Neuronal stem cell (in vitro differentiated cells): ENCODE measurements around the gene ZNF628.
A peak's percentile ranks its signal among the peaks of the same experiment; 100 is the strongest.

Experiments
- DNase-seq: peaks from one replicate; pipeline ENCODE4 v3.0.0-alpha.2; 2013; ENCODE audit warnings: low spot score
- H2AFZ ChIP-seq: one replicate; pipeline ENCODE4 v1.6.1; 2013; ENCODE audit warnings: mild to moderate bottlenecking, low read length, inconsistent platforms
- H2AK5ac ChIP-seq: 2 replicates; pipeline ENCODE4 v1.6.1; 2013; ENCODE audit warnings: low read depth, mild to moderate bottlenecking, inconsistent platforms, low read length, moderate library complexity, mixed read lengths
- H2BK120ac ChIP-seq: 2 replicates; pipeline ENCODE4 v1.6.1; 2013; ENCODE audit warnings: low read depth, mild to moderate bottlenecking, inconsistent platforms, low read length, moderate library complexity, mixed read lengths
- H2BK12ac ChIP-seq: one replicate; pipeline ENCODE4 v1.6.1; 2013; ENCODE audit warnings: low read length, inconsistent platforms
- H2BK15ac ChIP-seq: 2 replicates; pipeline ENCODE4 v1.6.1; 2013; ENCODE audit warnings: mild to moderate bottlenecking, low read length, inconsistent platforms, mixed read lengths
- H2BK5ac ChIP-seq: one replicate; pipeline ENCODE4 v1.6.1; 2013; ENCODE audit warnings: inconsistent platforms, mild to moderate bottlenecking, low read length, moderate library complexity
- H3K14ac ChIP-seq: one replicate; pipeline ENCODE4 v1.6.1; 2013; ENCODE audit warnings: low read length, inconsistent platforms
- H3K18ac ChIP-seq: 2 replicates; pipeline ENCODE4 v1.6.1; 2013; ENCODE audit warnings: low read length, inconsistent platforms
- H3K23ac ChIP-seq: 2 replicates; pipeline ENCODE4 v1.6.1; 2013; ENCODE audit warnings: low read depth, mild to moderate bottlenecking, mixed read lengths, low read length, inconsistent platforms; ENCODE audit not compliant: poor library complexity
- H3K27ac ChIP-seq: replicated peaks from 3 replicates; pipeline ENCODE4 v1.5.1; 2013; ENCODE audit warnings: low read length, inconsistent platforms
- H3K27me3 ChIP-seq, 3 experiments: 2 replicates each; pipeline ENCODE4 v1.6.1; 2013; ENCODE audit warnings: low read length in 3 of 3, mild to moderate bottlenecking in 2 of 3, inconsistent platforms in 1 of 3, low read depth in 1 of 3, mixed read lengths in 1 of 3, moderate library complexity in 1 of 3; ENCODE audit not compliant: control insufficient read depth in 3 of 3, insufficient read depth in 3 of 3
- H3K36me3 ChIP-seq, 2 donors: replicated peaks in 1 of 2; 2 replicates each; pipeline ENCODE4 v1.6.1; 2013; ENCODE audit warnings: low read length in 2 of 2; ENCODE audit not compliant: control insufficient read depth in 2 of 2, insufficient read depth in 2 of 2
- H3K4ac ChIP-seq: 2 replicates; pipeline ENCODE4 v1.6.1; 2013; ENCODE audit warnings: inconsistent platforms, mild to moderate bottlenecking, low read length, moderate library complexity
- H3K4me1 ChIP-seq, 2 donors: 1 replicate in 1 of 2; 2 replicates in 1 of 2; pipeline ENCODE4 v1.6.1; 2013; ENCODE audit warnings: low read length in 2 of 2, low read depth in 1 of 2; ENCODE audit not compliant: control insufficient read depth in 2 of 2, insufficient read depth in 1 of 2
- H3K4me2 ChIP-seq: one replicate; pipeline ENCODE4 v1.6.1; 2013; ENCODE audit warnings: mild to moderate bottlenecking, low read length, inconsistent platforms; ENCODE audit not compliant: insufficient read depth, poor library complexity, severe bottlenecking
- H3K4me3 ChIP-seq, 2 donors: 2 replicates each; pipeline ENCODE4 v1.5.1; 2013; ENCODE audit warnings: low read length in 2 of 2, mild to moderate bottlenecking in 2 of 2, inconsistent platforms in 1 of 2, moderate library complexity in 1 of 2
- H3K79me1 ChIP-seq: one replicate; pipeline ENCODE4 v1.6.1; 2013; ENCODE audit warnings: low read depth, mild to moderate bottlenecking, inconsistent platforms, low read length, moderate library complexity
- H3K9ac ChIP-seq: one replicate; pipeline ENCODE4 v1.6.1; 2013; ENCODE audit warnings: mild to moderate bottlenecking, low read depth, low read length, inconsistent platforms; ENCODE audit not compliant: poor library complexity
- H3K9me3 ChIP-seq, 2 donors: replicated peaks in 1 of 2; 2 replicates each; pipeline versions ENCODE3 to v1.6.1; 2013; ENCODE audit warnings: low read length in 2 of 2, mild to moderate bottlenecking in 2 of 2, inconsistent platforms in 1 of 2, low read depth in 1 of 2, mixed read lengths in 1 of 2, moderate library complexity in 1 of 2; ENCODE audit not compliant: control insufficient read depth in 2 of 2, insufficient read depth in 1 of 2
- H4K8ac ChIP-seq: one replicate; pipeline ENCODE4 v1.6.1; 2013; ENCODE audit warnings: low read depth, mild to moderate bottlenecking, inconsistent platforms, low read length, moderate library complexity
- H4K91ac ChIP-seq: one replicate; pipeline ENCODE4 v1.6.1; 2013; ENCODE audit warnings: low read length, low read depth, mild to moderate bottlenecking, inconsistent platforms; ENCODE audit not compliant: poor library complexity
- WGBS, 2 donors: extraction: QIAGEN DNeasy Blood & Tissue Kit; methylation state at CpG; one replicate each; pipeline ENCODE4 v1.1.7; 2013; ENCODE audit warnings: missing lambda C conversion rate in 2 of 2, mixed read lengths in 1 of 2; ENCODE audit not compliant: insufficient read length in 2 of 2, insufficient replicate concordance in 1 of 2; ENCODE audit errors: extremely low coverage in 2 of 2; 5-methylcytosine and 5-hydroxymethylcytosine counted together

The ZNF628 gene

DNA sequence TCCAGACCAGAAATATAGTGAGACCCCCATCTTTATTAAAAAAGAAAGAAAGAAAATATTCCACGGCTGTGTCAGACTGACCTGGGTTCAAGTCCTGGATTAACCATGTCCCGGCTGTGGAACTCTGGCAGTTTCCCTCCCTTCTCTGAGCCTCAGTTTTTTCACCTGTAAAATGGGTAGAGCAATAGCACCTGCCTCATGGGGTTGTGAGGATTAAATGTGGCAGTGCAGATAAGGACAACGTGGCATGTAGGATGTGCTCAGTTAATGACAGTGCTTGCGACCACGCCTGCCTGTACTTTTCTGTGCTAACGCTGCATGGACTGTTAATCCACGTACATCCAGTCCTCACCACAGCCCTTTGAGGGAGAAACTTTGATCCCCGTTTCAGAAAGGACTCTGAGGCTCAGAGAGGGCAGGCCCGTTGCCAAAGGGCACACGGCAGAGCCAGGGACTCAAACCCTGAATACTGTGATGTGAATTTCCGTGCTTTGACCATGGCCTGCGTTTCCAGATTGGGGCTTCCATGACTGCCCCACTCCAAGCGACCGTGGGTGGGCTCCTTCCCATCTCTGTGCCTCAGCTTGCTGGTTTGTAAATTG, 44.4 kb downstream of the ZNF628 start:
- Histone ChIP-seq H3K27me3 (no peaks in the 10 kb centered on the region), H3K9ac (no peak overlapping the region), H3K18ac (peak overlapping the region; percentile 76), H2AK5ac (peak overlapping the region; percentile 81), H3K27ac (no peak overlapping the region), H2BK120ac (no peak overlapping the region), H2BK15ac (peak overlapping the region; percentile 8), H3K4me2 (no peak overlapping the region), H3K9me3 (peaks cover 0 to 5% of the 10 kb centered on the region in 2 donors), H4K8ac (no peak overlapping the region), H3K14ac (no peak overlapping the region), H2AFZ (no peak overlapping the region), H3K79me1 (no peaks in the 10 kb centered on the region), H3K4me1 (peaks cover 5 to 7% of the 10 kb centered on the region in 2 donors), H3K4me3 (no peak overlapping the region), H3K23ac (no peak overlapping the region), H4K91ac (no peak overlapping the region), H3K4ac (peak overlapping the region; percentile 84), H2BK12ac (no peak overlapping the region), H2BK5ac (no peak overlapping the region), H3K36me3 (no peaks in the 10 kb centered on the region)
- no peak for DNase-seq
- no CpG with 5 or more reads among the region's 14 CpGs for WGBS, 2 donors

- Histone ChIP-seq H3K9ac (peak overlapping the region; percentile 80), H3K4me1 (peaks cover 16 to 18% of the 10 kb centered on the region in 2 donors), H3K4me2 (no peak overlapping the region), H2BK5ac (peak overlapping the region; percentile 78), H3K4me3 (no peak overlapping the region), H2AK5ac (peak overlapping the region; percentile 56), H2BK15ac (peak overlapping the region; percentile 91), H3K9me3 (peaks cover 0 to 17% of the 10 kb centered on the region in 2 donors), H2BK12ac (peak overlapping the region; percentile 86), H3K4ac (no peak overlapping the region), H3K14ac (no peak overlapping the region), H4K91ac (no peak overlapping the region), H4K8ac (no peak overlapping the region), H3K36me3 (peaks cover 0 to 4% of the 10 kb centered on the region in 2 donors), H2BK120ac (no peak overlapping the region), H3K18ac (peak overlapping the region; percentile 92), H3K23ac (peak overlapping the region; percentile 85), H3K27ac (no peak overlapping the region), H2AFZ (peak overlapping the region; percentile 51), H3K79me1 (no peaks in the 10 kb centered on the region), H3K27me3 (no peaks in the 10 kb centered on the region)
- no peak for DNase-seq
- 100% methylated on average over 5 of the region's 29 CpGs; no CpG with 5 or more reads in 1 of the 2 donors for WGBS, 2 donors
Measured at GRCh38 chr19:55525289-55526101, 49.1 kb downstream of the ZNF628 start.

DNA sequence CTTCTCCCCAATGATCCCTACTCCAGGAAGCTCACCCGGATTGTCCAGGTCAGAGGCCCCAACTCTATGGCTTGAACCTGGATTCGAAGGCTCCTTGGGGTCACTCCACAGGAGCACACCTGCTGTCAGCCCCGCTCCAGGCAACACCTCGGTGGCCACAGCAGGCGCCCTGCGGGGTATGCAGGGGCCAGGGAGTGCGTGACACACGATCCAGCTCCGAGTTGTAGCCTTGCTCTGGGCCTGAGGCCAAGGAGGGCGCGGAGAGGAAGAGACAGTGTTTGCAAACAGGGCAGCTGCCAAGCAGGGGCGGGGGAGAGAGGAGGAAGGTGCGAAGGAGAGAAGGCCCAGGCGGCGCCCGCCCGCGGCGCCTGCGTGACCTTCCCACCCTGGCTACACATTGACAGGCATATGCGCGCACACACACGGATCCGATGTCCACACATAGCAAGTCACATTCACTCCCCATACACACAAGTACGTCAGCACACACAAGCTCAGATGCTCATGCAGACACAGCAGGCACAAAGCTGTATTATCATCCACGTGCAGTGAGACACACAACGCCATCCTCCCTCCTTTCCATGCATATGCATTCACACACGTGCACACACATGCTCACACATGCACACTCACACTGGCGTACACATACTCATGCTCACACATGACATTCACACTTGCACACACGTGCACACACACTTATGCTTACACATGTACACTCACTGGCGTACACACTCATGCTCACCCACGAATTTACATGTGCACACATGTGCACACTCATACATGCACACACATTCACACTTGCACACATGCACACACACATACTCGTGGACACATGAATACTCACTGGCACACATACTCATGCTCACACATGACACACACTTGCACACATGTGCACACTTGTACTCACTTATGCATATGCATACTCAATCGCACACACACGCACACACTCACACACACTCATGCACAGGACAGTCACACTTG, 50.1 kb downstream of the ZNF628 start:
- peak overlapping the region; percentile 77 for H2BK12ac ChIP-seq
- peak overlapping the region; percentile 1 for H3K4ac ChIP-seq
- H3K4me3 ChIP-seq = peak overlapping the region in 1 of 2 donors; percentile 23
- no peak for DNase-seq
- H3K9ac ChIP-seq = peak overlapping the region; percentile 71
- no peak overlapping the region for H3K4me2 ChIP-seq
- no CpG with 5 or more reads among the region's 35 CpGs for WGBS, 2 donors
- H2AK5ac ChIP-seq = peak overlapping the region; percentile 43
- peak overlapping the region; percentile 71 for H2BK5ac ChIP-seq
- H2AFZ ChIP-seq = peak overlapping the region; percentile 51
- H3K18ac ChIP-seq = peak overlapping the region; percentile 91
- H3K23ac ChIP-seq = peak overlapping the region; percentile 71
- H4K91ac ChIP-seq = peak overlapping the region; percentile 77
- H3K27me3 ChIP-seq = no peaks in the 10 kb centered on the region
- peaks cover 2% of the 10 kb centered on the region for H3K79me1 ChIP-seq
- peak overlapping the region; percentile 61 for H3K27ac ChIP-seq
- H3K4me1 ChIP-seq = peaks cover 16 to 17% of the 10 kb centered on the region in 2 donors
- peak overlapping the region; percentile 84 for H3K14ac ChIP-seq
- peak overlapping the region; percentile 91 for H2BK15ac ChIP-seq
- H3K9me3 ChIP-seq = peaks cover 0 to 14% of the 10 kb centered on the region in 2 donors
- no peak overlapping the region for H2BK120ac ChIP-seq
- peaks cover 0 to 4% of the 10 kb centered on the region in 2 donors for H3K36me3 ChIP-seq
- H4K8ac ChIP-seq = peak overlapping the region; percentile 97
